Sigmoid colon (tissue), 3 donors: ENCODE data around the gene CD44.

ENCODE experiments used
- CTCF ChIP-seq, 4 experiments: fragments of 450-650 bp in 3 of 4; fragments of 200-600 bp in 1 of 4; IDR thresholded peaks; one replicate each; pipeline ENCODE4 v1.5.1; 2016 to 2019; ENCODE audit warnings: antibody characterized with exemption in 4 of 4, mild to moderate bottlenecking in 3 of 4, moderate library complexity in 2 of 4
- POLR2A ChIP-seq, 2 donors: fragments of 450-650 bp; IDR thresholded peaks; one replicate each; pipeline ENCODE4 v1.6.1; 2016; ENCODE audit warnings: antibody characterized with exemption in 2 of 2, mild to moderate bottlenecking in 2 of 2, moderate library complexity in 2 of 2

DNA sequence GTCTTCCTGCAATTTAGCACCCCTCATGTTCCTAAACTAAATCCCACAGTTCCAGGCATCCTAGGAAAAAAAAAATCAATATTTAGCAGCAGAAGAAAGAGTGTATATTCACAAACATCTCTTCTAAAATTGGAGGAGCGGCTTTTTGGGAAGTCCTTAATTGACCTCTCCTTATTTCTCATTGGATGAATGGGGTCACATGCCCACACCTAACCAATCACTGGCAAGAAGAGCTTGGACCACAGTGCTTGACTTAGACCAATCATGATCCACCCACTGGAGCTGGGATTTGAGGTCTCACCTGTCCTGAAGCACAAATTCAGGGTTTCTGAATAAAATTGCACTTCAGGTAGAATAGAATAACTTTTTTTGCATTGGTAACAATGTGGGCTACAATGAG, 16.0 kb downstream of the CD44 start:
- TF ChIP-seq CTCF (IDR thresholded peaks at IDR 0.05) (no peak), POLR2A (IDR thresholded peaks at IDR 0.05) (no peak)
